GM18502 (cell line): ENCODE measurements around the gene YEATS4.

ENCODE experiments used
- ATAC-seq: cut with Tn5 transposase; IDR thresholded peaks from one replicate; pipeline ENCODE4 v1.9.1; 2021; ENCODE audit warnings: mild to moderate bottlenecking; ENCODE audit not compliant: unreplicated experiment, poor library complexity

YEATS4 gene

DNA sequence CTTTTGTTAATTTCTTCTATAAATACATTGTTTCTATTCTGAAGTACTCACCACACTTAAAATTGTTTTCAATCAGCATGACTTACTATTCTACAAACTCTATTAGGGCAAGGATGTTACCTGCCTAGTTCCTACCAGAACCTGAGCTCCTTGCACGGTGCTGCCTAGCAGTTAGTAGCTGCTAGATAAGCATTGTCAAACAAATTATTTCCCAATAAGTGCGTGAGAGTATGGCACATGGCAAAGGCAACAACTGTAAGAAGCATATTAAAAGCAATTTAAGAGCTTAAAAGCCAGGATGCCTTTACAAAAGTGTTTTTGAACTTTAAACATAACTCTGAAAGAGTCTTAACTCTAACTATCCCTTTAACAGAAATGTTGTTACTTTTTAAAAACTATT, 19.5 kb upstream of the YEATS4 start:
- no peak for ATAC-seq

DNA sequence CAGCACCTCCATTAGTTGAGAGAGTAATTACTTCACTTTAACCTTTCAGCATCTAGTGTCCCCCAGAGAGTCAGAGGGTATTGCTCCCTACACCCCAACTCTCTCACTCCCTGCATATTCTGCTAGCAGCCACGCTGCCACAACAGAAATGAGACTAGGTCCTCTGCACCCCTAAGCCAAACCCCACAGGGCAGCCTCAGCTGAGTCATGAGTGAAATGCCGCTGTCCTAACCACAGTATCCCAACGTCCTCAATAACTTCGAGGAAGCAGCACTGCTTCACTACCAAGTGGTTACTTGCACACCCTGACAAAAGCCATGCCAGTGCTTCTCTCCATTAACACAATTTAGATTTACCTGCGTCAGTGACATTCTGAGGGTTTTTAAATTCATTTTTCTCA, 18.2 kb upstream of the YEATS4 start:
- ATAC-seq, result no peak

DNA sequence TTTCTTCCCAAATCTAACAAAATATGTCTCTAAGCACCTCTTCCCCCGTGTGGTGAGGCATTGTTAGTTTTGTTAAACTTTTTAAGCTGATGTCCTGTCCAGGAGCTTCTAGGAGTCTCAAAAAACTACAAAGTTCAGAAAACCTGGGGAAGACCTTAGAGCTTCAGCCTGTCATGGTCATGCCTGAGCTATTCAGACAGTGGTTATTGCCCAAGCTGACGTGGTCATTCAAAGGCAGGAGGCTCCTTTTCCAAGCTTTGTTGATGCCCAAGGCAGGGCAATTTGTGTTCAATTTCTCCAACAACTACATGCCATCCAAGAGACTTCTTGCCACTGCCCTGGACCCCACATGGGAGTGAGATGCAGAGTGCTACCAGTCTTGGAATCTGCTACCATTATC, 17.1 kb upstream of the YEATS4 start:
- ATAC-seq, result no peak

DNA sequence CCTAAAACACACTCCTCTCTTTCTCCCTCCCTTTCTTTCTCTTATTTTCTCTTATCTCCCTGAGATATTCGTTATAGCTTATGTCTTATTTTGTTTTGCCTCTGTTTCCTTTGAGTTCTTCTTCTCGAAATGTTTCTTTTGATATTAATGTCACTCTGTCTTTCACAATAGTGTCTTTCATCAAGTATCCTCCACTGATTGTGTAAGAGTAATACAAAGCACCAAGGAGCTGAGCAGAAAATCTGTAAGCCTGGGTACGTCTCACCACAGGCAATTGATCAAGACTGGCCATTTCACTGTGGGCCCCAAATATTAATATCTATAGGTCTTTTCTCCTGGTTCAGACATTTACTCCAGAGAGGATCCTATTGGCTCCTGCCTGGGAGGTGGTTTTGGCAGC, 16.2 kb upstream of the YEATS4 start:
- no peak for ATAC-seq

DNA sequence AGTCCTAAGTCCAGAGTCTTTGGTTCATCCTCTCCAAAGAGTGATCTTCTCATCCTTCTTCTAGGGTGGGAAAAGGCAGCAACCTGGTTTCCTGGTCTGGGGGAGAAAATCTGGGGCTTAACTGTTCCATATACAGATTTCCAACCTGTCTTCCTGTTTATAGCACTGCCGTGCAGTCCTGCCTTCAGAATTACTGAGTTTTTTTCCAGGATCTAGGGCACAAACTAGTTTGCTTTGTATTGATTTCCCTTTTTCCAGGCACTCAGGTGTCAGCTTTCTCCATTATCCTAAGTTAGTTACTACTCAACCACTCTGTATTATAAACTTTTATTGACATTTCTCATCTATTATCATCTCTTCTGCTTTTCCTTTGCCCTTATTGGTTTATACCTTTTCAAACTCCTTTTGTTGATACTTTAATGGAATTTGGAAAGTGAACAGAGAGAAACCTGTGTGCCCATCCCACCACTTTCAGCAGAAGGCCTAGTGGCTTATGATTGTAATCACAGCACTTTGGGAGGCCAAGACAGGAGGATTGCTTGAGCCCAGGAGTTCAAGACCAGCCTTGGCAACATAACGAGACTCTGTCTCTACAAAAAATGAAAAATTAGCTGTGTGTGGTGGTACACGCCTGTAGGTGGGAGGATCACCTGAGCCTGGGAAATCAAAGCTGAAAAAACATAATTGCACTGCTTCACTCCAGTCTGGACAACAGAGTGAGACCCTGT, 15.5 kb upstream of the YEATS4 start:
- ATAC-seq, result no peak

DNA sequence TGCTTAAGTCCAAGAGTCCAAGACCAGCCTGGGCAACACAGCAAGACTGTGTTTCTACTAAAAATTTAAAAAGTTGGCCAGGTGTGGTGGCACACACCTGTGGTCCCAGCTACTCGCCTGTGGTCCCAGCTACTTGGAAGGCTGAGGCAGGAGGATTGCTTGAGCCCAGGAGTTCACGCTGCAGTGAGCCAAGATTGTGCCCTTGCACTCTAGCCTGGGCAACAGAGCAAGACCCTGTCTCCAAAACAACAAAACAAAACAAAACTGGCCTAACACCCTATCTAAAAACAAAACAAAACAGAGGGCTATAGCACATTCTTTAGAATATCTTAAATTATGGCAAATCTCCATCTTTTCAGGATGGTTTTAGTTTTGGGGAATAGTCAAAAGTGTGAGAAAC, 14.5 kb upstream of the YEATS4 start:
- ATAC-seq, result no peak

DNA sequence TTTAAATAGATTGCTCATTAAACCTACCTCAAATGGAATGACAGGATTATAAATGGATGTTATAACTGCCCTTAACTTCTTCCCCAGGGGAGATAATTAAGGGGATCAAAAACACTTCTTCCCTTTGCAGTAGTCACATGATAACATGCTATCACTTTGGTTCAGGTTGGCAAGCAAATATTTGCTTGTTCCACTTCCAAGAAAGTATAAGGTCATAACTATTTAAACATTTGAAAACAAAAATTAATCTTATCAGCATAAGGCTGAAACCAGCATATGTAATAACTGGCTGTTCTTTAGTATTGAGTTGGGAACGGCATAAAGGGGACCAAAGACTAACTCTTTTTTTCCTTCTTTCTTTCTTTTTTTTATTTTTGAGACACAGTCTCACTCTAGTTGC, 13.8 kb upstream of the YEATS4 start:
- no peak for ATAC-seq

DNA sequence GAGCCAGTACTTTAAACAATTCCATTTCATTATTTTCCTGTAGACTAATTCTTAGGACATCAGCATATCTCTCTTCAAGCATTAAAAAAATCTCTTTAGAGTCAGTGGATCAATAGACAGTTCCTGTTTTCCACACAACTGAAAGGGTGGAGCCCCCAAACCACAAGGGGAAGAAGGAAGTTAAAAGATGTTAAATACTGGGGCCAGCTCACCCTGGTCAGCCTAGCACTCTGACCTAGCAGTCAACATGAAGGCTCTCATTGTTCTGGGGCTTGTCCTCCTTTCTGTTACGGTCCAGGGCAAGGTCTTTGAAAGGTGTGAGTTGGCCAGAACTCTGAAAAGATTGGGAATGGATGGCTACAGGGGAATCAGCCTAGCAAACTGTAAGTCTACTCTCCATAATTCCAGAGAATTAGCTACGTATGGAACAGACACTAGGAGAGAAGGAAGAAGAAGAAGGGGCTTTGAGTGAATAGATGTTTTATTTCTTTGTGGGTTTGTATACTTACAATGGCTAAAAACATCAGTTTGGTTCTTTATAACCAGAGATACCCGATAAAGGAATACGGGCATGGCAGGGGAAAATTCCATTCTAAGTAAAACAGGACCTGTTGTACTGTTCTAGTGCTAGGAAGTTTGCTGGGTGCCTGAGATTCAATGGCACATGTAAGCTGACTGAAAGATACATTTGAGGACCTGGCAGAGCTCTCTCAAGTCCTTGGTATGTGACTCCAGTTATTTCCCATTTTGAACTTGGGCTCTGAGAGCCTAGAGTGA, 11.2 kb upstream of the YEATS4 start, which contains the start of gene LYZ:
Gene LYZ, plus strand, starts transcription at position 220 of the 777 bp plus-strand sequence. Its CDS starts 28 bp downstream, at position 248.
- no peak for ATAC-seq

DNA sequence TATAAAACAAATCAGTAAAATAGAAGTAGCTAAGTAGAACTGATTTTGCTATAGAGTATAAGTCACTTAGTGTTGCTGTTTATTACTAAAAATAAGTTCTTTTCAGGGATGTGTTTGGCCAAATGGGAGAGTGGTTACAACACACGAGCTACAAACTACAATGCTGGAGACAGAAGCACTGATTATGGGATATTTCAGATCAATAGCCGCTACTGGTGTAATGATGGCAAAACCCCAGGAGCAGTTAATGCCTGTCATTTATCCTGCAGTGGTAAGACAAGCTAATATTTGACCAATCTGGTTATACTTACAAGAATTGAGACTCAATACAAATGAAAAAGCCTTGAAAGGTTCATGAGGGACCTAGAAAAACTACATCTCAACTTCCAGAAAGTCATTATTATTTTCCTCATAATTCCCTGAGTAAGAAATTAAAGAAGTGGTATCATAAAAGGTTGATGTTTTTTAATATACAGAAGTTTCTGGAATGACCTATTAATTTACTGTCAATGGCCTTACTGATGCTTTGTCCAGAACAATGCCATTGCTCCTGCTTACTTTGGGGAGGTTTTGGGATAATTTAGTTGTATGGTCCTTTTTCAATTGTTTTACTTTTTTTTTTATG, 9.4 kb upstream of the YEATS4 start:
- no peak for ATAC-seq

DNA sequence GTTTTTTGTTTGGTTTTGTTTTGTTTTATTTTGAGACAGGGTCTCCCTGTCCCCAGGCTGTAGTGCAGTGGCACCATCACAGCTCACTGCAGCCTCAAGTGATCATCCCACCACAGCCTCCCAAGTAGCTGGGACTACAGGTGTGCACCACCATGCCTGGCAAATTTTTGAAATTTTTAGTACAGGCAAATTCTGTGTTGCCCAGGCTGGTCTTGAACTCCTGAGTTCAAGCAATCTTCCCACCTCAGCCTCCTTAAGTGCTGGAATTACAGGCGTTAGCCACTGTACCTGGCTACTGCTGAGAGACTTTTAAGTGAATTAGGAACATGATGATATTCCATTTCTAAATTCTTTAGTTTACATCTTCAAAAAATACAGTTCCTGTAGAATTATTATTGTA, 8.8 kb upstream of the YEATS4 start:
- ATAC-seq, result no peak

DNA sequence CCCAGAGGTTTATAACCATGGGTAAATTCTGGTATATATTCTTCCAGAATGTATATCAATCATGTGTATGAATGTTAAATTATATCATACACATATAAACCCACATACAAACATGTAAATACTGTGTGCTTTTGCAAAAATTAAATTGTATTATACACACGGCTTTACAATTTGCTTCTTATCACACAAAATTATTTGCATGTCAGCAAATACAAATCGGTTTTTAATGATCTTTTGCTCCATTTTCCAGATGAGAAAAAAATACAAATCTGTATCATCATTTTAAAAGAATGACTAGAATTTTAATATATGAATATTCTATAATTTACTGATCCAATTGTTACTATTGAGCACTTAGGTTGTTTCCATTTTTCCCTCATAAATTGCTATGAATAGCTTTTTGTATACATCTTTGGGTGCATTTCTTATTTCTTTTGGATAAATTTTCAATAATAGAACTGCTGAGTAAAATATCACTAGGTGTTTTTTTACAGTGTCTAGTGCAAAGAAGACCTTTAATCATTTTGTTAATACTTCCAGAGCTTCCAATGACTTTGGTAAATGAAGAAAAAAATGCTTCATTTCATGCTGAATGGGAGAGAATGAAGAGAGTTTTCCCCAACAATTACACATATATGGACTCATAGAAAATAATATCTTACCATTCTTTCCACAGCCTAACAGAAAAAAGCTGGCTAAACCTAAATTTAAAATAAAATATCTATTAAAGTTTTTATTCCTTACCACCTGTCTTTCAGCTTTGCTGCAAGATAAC, 7.9 kb upstream of the YEATS4 start:
- no peak for ATAC-seq

DNA sequence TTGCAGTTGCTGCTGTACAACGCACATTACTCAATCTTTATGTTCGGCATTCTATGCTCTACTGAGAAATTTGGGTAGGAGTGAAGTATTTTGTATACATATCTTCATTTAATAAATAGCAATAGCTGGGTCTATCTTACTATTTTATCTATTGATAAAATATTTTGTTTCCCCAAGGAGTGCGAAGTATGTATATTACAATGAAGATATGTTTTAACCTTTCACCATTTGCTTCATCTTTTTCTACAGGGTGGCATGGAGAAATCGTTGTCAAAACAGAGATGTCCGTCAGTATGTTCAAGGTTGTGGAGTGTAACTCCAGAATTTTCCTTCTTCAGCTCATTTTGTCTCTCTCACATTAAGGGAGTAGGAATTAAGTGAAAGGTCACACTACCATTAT, 6.6 kb upstream of the YEATS4 start:
- no peak for ATAC-seq

DNA sequence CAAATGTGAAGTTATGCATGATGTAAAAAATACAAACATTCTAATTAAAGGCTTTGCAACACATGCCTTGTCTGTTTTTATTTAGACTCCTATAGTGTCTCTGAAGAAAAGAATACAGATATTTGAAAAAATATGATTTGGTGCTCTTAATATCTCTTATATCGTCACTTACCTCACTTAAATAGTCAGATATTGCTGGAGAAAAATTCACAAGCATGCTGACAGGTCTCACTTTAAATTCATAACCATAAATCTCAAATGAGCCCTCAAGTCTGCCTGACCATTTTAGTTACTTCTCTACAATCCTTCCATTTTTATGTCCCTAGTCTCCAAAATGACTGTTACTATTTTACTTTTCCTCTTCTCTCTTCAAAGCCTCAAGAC, 5.4 kb upstream of the YEATS4 start:
- no peak for ATAC-seq

DNA sequence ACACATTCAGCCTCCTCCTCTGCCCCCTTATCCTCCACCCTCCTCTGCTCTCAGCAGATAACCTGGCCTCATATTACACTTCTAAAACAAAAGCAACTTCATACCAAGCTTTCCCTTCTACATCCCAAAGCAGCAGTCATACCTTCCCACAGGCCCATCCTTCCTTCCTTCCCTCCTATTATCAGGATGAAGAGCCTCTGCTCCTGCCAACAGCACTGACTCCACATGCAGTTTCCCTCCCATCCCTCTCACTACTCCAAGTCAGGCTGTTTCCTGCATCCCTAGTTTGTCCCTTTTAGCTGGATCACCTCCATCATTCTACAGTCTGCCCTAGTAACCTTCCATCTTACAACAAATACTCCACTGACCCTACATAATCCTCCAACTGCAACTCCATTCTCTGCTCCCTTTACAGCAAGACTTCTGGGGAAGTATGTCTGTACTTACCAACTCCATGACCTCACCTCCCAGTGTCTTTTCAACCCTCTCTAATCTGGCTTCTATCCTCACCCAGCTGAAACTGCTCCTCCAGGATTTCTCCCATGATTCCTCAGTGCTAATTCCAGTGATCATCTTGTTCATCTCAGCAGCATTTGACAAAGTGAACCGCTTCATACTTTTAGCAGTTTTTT, 4.9 kb upstream of the YEATS4 start:
- no peak for ATAC-seq

DNA sequence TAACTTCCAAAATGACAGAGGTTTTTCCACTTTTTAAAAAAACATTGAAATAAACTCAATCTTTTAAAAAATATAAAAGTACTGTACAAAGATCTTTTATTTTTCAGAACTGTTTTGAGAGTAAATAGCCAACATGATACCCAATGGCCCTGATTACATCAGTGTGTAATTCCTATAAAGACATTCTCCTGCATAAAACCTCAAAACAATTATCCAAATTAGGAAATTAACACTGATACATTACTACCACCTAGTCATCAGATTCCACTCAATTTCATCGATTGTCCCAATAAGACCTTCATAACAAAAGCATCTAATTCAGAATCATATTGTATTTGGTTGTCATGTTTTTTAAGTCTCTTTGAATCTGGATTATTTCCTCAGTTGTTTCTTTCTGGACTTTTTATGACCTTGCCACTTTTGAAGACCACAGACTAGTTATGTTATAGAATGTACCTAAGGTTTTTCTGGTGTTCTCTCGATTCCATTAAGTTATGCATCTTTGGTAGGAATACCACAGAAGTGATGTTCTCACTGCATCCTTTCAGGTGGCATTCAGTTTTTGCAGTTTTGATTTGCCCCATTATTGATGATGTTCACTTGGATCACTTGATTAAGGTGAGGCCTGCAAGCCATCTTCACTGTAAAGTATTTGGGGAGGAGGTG, 4.0 kb upstream of the YEATS4 start:
- ATAC-seq, result no peak

DNA sequence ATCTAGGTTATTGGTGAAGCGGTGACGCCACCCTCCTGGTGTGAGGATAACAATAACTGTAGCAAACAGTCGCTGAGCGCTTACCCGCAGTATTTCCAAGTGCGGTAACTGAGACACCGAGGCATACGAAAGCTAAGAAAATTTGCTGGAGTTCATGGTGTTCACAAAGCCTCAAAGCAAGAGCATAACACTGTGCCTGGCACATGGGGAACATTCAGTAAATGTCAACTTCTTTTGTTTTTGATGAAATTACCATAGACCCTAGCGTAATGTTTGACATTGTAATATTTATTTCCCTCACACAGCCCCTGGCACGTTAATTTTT, 767 bp downstream of the YEATS4 start:
- ATAC-seq, result no peak

DNA sequence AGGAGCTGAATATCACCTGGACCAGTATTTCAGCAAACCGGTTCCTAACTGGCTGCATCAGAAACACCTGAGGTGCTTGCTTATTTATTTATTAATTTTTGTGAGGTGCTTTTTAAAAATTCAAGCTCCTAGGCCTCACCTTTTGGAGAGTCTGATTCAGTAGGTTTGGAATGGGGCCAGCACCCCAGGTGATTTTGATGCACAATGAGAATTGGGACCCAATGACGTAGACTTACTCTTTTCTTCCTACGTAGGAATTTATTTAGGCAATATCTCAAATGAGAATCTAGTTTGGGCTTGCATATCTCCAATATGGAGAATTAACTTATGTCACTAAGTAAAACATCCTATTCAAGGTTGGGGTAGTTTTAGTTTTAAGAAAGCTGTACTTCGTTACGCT, 7.3 kb downstream of the YEATS4 start:
- ATAC-seq, result no peak

DNA sequence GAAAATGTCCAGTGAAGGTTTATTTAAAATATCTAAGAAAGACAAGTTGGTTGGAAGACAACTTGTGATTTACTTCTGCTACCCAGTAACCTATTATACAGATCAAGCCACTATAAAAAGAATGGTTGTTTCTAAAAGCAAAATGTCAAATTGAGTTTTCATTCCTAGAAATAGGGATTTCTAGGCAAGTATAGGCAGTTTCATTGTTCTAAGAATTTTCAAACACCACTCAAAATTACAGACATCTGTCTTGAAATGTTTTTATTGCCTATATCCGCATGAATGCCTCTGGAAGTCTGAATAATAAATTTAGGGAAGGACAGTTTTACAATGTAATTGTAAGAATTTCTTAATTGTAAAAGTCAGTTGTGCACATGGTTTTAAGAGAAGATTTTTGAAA, 8.6 kb downstream of the YEATS4 start:
- no peak for ATAC-seq

DNA sequence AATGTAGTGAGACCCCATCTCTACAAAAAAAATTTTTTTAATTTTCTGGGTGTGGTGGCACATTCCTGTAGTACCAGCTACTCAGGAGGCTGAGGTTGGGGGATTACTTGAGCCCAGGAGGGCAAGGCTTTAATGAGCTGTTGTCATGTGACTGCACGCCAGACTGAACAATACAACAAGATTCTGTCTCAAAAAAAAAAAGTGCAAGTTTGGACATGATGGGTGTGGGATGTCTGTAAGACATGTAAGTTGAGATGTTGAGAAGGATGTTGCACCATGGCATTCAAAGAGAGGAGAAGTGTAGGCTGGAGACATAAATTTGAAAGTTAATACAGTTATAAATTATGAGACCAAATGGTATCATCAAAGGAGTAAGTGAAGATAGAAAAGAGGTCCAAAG, 23.5 kb downstream of the YEATS4 start:
- no peak for ATAC-seq

DNA sequence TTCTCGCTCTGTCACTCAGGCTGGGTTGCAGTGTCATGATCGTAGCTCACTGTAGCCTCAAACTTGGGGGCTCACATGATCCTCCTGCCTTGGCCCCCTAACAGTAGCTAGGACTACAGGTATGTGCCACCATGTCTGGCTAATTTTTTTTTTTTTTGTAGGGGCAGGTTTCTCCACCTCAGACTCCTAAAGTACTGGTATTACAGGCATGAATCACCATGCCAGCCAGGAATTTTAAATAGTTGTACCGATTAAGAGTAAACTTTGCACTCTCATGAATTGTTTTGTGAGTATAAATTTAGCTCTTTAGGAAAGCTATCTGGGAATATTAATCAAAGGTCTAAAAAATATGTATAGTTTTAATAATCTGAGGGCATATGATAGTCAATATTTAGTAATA, 25.5 kb downstream of the YEATS4 start:
- ATAC-seq, result no peak
